ENCODE data around the gene NLGN2. TPM values are rescaled to one million over a fixed set of nuclear protein-coding genes. Genes with fewer than 3 reads are reported as not detected.

Gene NLGN2
- polyA plus RNA-seq, 3 donors, result 0.55 TPM; not detected in 2

GRCh38 chr17:7403727-7403976, 4.0 kb upstream of the NLGN2 start:
- intact Hi-C loops (cut with micrococcal nuclease), result loop anchor here in 1 of 2 donors (2.0 to 10.0 kb wide), 4 partner anchors 75 to 189 kb away; partner anchors contain the start of genes ACADVL, CTDNEP1, DLG4 and ELP5
- peaks cover 21% of the 10 kb centered on the region for H3K4me1 Mint-ChIP-seq
- Histone ChIP-seq H3K9ac (ENCODE audit: insufficient read depth, low read length, poor library complexity, severe bottlenecking) (peak overlapping the region; percentile 62), H2AFZ (ENCODE audit: insufficient read depth, low read depth, low read length, poor library complexity, severe bottlenecking) (peak overlapping the region; percentile 90), H3K9me3 (replicated peaks in 1 of 2; ENCODE audit: control insufficient read depth in 1 of 2, insufficient read depth in 1 of 2, low read length in 2 of 2) (no peaks in the 10 kb centered on the region), H3K4me2 (replicated peaks; ENCODE audit: extremely low read depth, low read length, poor library complexity, severe bottlenecking) (peak overlapping the region; percentile 92), H3K4me3 (replicated peaks in 1 of 3; ENCODE audit: low read depth in 2 of 3, low read length in 3 of 3) (peak overlapping the region; percentile 57 to 86 (median 62)), H4K20me1 (ENCODE audit: insufficient read depth, low read length) (no peaks in the 10 kb centered on the region), H3K27ac (ENCODE audit: low read depth in 1 of 2, low read length in 2 of 2) (peak overlapping the region; percentile 59 to 70), H3K27me3 (ENCODE audit: control insufficient read depth in 2 of 2, insufficient read depth in 2 of 2, low read length in 2 of 2) (peaks cover 4 to 28% of the 10 kb centered on the region in 2 donors), H3K4me1 (ENCODE audit: control insufficient read depth in 1 of 2, insufficient read depth in 2 of 2, low read length in 2 of 2) (peaks cover 13 to 24% of the 10 kb centered on the region in 2 donors), H3K36me3 (replicated peaks in 1 of 2; ENCODE audit: control insufficient read depth in 1 of 2, insufficient read depth in 2 of 2, low read length in 2 of 2) (no peaks in the 10 kb centered on the region), H3K79me2 (ENCODE audit: insufficient read depth, low read length) (peaks cover 3% of the 10 kb centered on the region)
- TF ChIP-seq CTCF (IDR thresholded peaks at IDR 0.05), result no peak
- H3K27ac Mint-ChIP-seq, result peak overlapping the region; percentile 67 to 98 (median 92)
- H3K9me3 Mint-ChIP-seq, result peaks cover 0 to 11% (median 0%) of the 10 kb centered on the region in 7 donors
- peak overlapping the region; percentile 86 to 89 for H3K4me3 Mint-ChIP-seq
- no peak for DNase-seq
- 0% methylated on average over 8 of the region's 13 CpGs for WGBS (ENCODE audit: insufficient coverage)
- peaks cover 5% of the 10 kb centered on the region in 2 donors for H3K36me3 Mint-ChIP-seq
- peaks cover 29 to 36% (median 29%) of the 10 kb centered on the region in 3 donors for H3K27me3 Mint-ChIP-seq (ENCODE audit: low read depth in 3 of 3)

GRCh38 chr17:7403977-7404736, 3.5 kb upstream of the NLGN2 start, which contains the start of gene TMEM256:
Gene TMEM256, minus strand, starts transcription at chr17:7404097. Its CDS starts 13 bp downstream, at chr17:7404084.
- Mint-ChIP-seq H3K4me3 (peak within 1 kb of the TSS; percentile 86 to 95), H3K27ac (peak within 1 kb of the TSS; percentile 88 to 99 (median 97)), H3K9me3 (peaks cover 0 to 8% (median 1%) of the 10 kb centered on the region in 7 donors), H3K27me3 (ENCODE audit: low read depth in 3 of 3) (peaks cover 33 to 41% (median 34%) of the 10 kb centered on the region in 3 donors), H3K4me1 (peaks cover 21% of the 10 kb centered on the region), H3K36me3 (peaks cover 5% of the 10 kb centered on the region in 2 donors)
- peak within 1 kb of the TSS; percentile 59 to 70 for H3K27ac ChIP-seq (ENCODE audit: low read depth in 1 of 2, low read length in 2 of 2)
- H3K36me3 ChIP-seq (replicated peaks in 1 of 2; ENCODE audit: control insufficient read depth in 1 of 2, insufficient read depth in 2 of 2, low read length in 2 of 2), result no peaks in the 10 kb centered on the region
- peak within 1 kb of the TSS; percentile 62 for H3K9ac ChIP-seq (ENCODE audit: insufficient read depth, low read length, poor library complexity, severe bottlenecking)
- peak within 1 kb of the TSS; percentile 92 for H3K4me2 ChIP-seq (replicated peaks; ENCODE audit: extremely low read depth, low read length, poor library complexity, severe bottlenecking)
- H2AFZ ChIP-seq (ENCODE audit: insufficient read depth, low read depth, low read length, poor library complexity, severe bottlenecking), result peak within 1 kb of the TSS; percentile 90
- no peaks in the 10 kb centered on the region for H3K9me3 ChIP-seq (replicated peaks in 1 of 2; ENCODE audit: control insufficient read depth in 1 of 2, insufficient read depth in 1 of 2, low read length in 2 of 2)
- peaks cover 4 to 33% of the 10 kb centered on the region in 2 donors for H3K27me3 ChIP-seq (ENCODE audit: control insufficient read depth in 2 of 2, insufficient read depth in 2 of 2, low read length in 2 of 2)
- H3K4me1 ChIP-seq (ENCODE audit: control insufficient read depth in 1 of 2, insufficient read depth in 2 of 2, low read length in 2 of 2), result peaks cover 13 to 24% of the 10 kb centered on the region in 2 donors
- under 1% methylated on average over 26 of the region's 49 CpGs for WGBS (ENCODE audit: insufficient coverage)
- peaks cover 3% of the 10 kb centered on the region for H3K79me2 ChIP-seq (ENCODE audit: insufficient read depth, low read length)
- H4K20me1 ChIP-seq (ENCODE audit: insufficient read depth, low read length), result no peaks in the 10 kb centered on the region
- intact Hi-C loops (cut with micrococcal nuclease), result loop anchor here in 1 of 2 donors (1.0 to 10.0 kb wide), 5 partner anchors 32 to 189 kb away; partner anchors contain the start of genes ACADVL, CTDNEP1, DLG4 and ELP5
- no peak for TF ChIP-seq CTCF (IDR thresholded peaks at IDR 0.05)
- H3K4me3 ChIP-seq (replicated peaks in 1 of 3; ENCODE audit: low read depth in 2 of 3, low read length in 3 of 3), result peak within 1 kb of the TSS; percentile 57 to 86 (median 62)
- peak; percentile 98 for DNase-seq
